NK-92 treated with Interleukin-12 subunit alpha and Interleukin-12 subunit beta, amount 100 ng/mL, for 24 hours (cell line): ENCODE results near the gene CRY1.
"Not testable (repeated sequence)": the region's sequence is repeated elsewhere in the genome, so short reads cannot be mapped to it uniquely, and the experiment has no call there.

Experiments used
- DNase-seq: peaks from one replicate; lab custom pipeline; 2025; lab: John Stamatoyannopoulos, UW

Gene CRY1

DNA sequence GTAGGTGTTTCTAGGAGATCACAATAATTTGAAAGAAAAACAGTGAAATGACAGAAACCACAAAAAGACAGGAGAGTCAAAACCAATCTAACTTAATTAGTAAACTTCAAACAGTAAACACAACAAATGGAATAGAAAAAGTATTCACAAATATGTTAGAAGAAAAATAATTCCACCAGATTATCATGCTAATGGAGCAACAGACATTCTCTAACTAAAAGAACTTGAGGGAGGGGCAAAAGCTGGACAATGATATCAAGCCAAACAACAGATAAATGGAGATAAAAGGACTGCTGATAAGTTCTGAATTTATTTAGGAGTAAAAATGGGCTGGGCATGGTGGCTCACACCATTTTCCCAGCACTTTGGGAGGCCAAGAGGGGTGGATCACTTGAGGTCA lies 28.7 kb downstream of the CRY1 start:
- no peak for DNase-seq

DNA sequence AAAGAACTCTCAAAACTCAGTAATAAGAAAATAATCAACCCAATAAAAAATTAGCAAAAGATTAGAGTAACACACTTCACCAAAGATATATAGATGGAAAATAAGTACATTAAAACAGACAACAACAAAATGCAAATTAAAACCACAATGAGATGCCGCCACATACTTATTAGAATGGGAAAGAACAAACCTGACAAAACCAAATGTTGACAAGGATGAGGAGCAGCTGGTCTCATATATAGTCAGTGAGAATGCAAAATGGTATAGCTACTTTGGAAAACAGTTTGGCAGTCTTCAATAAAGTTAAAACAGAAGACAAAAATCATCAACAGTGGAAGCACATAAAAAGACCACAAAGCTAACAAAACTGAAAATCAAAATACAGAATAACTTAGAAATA lies 29.1 kb downstream of the CRY1 start:
- DNase-seq = no peak

DNA sequence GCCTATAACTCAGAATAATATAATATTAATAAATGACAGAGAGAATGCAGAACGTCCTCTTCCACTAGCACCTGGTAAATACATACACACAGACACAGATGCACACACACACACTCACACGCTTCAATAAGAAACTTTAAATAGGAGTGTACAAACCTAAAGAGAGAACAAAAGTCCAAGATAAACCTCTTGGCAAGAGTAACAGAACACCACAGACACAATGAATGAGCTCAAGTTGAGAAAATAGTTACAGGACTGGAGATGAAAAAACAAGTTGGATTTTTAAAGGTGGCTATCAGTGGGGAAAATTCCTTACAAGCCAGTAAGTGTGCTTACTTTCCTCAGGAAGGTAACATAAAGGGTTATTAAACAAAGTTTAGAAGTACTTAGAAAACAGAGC lies 35.2 kb downstream of the CRY1 start:
- DNase-seq = no peak

DNA sequence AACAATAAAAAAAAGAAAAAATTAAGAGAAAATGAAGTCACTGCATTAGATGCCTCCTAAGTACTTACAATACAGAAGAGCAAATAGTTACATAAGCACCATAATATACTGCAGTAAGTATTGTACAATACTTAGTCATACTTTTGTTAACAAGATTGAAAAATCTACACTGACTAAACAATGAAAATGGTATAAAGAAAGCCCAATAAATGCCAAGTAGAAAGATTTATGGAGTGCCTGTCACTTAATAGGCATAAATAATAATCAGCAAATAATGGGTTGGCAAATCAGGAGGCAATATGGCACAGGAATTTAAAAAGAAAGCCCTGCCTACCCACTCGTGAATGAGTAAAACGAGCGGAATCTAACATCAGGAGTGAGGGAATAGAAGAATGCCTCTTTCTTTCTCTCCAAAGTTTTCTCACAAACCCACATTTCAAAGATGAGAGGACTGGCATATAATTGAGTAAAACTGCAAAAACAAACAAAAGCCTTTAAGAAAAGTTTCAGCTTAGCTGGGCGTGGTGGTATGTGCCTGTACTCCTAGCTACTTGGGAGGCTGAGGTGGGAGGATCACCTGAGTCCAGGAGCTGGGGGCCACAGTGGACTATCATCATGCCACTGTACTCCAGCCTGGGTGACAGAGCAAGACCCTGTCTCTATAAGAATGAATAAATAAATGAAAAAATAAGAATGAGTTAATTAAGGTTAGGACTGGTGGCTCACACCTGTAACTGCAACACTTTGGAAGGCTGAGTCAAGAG lies 36.1 kb downstream of the CRY1 start:
- no peak for DNase-seq

DNA sequence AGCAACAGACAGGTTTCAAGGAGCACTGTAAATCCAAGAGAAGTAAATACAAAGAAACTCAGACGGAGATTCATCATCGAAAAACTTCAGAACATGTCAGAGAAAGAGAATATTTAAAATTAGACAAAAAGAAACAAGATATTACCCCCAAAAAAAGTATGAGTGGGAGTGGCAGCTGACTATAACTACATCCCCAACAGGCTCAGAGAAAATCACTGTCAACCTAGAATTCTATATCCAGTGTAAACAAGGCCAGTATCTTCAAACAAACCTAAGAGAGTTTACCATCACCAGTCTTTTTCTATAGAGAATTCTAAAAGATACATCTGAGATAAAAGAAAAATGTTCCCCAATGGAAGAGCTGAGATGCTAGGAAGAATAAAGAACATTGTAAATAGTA lies 39.6 kb downstream of the CRY1 start:
- DNase-seq = no peak

DNA sequence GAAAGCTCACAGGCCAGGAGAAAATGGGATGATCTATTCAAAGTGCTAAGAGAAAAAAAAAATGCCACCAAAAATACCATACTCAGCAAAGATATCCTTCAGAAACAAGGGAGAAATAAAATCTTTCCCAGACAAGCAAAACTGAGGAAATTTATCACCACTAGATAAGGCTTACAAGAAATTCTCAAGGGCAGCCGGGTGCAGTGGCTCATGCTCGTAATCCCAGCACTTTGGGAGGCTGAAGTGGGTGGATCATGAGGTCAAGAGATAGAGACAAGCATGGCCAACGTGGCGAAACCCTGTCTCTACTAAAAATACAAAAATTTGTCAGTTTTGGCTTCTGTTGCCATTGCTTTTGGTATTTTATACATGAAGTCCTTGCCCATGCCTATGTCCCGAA lies 48.2 kb downstream of the CRY1 start:
- DNase-seq = no peak

DNA sequence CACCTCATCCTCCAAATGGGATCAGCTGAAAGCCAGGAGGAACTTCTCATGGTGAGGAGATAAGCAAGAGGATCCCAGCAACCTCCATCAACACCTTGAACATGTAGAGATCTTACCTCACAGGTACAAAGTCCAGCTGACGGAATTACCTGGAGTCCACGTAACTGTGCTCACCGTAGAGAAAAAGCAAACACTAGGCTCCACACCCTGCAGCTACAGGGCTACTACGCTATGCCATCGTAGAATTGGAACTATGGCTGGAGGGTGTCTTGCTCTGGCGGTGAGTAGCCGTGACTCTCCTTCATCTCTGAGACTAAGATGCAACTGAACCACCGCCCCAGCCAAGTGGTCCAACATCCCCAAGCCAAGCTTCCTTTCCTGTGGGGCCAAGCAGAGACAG lies 50.5 kb downstream of the CRY1 start:
- DNase-seq = no peak

DNA sequence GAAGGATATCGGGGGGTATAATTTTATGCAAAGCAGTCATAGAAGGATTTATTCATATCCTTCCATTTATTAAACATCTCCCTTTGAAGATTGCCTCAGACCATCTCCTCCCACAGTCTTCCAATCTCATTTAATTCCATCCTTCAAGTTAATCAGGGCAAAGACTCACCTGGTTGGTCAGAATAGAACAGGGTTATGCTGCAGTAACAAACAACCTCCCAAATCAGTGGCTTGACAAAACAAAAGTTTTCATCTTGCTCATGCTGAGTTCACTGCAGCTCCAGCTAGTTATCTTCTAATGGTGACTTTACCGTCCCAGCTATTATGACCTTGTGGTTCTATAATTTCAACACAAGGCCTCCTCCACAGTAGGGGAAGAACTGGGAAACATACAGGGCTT lies 57.6 kb downstream of the CRY1 start:
- DNase-seq = no peak

DNA sequence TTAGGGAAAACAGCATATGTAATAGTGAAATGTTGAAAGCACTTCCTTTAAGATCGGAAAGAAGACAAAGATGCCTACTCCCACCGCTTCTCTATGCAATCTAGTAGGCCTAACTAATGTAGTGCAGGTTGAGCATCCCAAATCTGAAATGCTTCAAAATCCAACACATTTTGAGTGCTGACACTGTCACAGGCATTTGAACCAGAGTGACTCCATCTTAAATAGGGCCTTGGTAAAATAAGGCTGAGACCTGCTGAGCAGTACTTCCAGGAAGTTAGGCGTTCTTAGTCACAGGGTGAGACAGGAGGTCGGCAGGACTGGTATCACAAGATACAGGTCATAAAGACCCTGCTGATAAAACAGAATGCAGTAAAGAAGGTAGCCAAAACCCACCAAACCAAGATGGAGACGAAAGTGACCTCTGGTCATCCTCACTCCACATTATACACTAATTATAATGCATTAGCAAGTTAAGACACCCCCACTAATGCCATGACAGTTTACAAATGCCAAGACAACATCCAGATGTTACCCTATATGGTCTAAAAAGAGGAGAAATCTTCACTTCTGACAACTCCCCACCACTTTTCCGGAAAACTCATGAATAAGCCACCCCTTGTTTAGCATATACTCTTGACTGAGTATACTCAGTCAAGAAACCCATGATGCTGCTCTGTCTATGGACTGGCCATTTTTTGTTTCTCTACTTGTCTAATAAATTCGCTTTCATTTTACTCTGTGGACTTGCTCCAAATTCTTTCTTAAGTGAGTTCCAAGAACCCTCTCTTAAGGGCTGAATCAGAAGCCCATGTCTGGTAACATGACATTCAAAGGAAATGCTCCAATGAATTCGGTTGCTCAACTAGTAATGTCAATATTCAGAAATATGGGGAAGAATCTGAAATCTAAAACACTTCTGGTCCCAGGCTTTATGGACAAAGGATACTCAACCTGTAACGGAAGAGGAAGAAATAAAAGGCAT lies 59.3 kb downstream of the CRY1 start:
- DNase-seq = no peak

DNA sequence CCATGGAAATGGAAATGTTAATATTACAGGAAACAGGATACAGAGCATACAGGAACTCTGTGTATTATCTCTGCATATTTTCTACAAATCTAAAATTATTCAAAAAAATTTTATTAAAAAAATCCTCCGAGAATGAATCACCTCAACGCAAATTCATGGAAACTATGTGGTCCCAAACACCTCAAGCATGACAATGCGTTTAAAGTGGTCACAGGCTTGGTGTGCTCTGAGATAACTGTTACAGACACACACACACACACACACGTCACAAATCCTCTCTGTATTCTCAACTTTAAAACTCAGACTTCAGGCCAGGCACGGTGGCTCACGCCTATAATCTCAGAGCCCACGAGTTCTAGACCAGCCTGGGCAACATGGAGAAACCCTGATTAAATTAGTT lies 61.1 kb downstream of the CRY1 start:
- no peak for DNase-seq

DNA sequence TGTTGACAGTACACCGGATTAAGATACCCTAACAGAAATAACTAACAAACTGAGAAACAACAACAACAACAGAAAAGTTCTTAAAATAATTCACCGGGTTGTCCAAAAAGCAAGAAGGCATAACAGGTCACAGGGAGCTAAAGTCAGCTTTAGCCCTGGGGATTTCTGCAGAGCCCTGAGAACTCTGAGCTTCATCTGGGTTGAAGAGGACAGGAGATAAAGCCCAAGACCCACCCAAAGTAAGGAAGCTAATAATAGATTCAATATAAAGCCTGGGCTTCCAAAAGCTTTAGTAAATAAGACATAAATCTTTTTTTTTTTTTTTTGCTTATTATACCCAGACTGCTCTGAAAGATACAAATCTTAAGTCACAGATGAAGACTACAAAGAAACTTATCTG lies 62.3 kb downstream of the CRY1 start:
- DNase-seq = no peak

DNA sequence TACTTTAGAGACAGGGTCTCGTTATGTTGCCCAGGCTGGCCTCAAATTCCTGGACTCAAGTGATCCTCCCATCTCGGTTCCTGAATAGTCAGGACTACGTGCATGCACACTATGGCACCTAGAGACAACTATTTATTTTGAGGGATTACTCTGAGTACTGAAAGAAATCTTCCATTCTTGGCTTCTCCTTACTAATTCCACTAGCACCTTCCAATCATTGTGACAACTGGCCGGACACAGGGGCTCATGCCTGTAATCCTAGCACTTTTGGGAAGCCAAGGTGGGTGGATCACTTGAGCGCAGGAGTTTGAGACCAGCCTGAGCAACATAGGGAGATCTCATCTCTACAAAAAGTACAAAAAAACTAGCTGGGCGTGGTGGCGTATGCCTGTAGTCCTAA lies 64.3 kb downstream of the CRY1 start:
- DNase-seq = no peak

DNA sequence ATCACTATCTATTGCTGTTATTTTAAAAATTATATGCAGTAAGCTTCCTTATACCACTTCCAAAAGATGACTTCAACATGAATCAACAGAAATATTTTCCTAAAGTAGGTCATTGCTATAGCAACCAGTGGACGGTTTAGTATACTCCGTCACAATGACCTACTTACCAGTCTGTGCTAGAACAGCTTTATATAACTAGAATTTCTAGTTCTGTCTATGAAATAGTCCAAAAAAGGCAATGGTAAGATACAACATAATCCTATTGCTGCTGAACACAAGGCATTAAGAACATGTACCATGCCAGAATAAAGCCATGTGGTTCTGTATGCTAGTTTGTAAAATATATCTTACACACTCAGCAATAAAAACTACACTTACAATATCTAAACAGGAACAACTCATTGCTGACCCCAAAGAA lies 65.7 kb downstream of the CRY1 start:
- no peak for DNase-seq

DNA sequence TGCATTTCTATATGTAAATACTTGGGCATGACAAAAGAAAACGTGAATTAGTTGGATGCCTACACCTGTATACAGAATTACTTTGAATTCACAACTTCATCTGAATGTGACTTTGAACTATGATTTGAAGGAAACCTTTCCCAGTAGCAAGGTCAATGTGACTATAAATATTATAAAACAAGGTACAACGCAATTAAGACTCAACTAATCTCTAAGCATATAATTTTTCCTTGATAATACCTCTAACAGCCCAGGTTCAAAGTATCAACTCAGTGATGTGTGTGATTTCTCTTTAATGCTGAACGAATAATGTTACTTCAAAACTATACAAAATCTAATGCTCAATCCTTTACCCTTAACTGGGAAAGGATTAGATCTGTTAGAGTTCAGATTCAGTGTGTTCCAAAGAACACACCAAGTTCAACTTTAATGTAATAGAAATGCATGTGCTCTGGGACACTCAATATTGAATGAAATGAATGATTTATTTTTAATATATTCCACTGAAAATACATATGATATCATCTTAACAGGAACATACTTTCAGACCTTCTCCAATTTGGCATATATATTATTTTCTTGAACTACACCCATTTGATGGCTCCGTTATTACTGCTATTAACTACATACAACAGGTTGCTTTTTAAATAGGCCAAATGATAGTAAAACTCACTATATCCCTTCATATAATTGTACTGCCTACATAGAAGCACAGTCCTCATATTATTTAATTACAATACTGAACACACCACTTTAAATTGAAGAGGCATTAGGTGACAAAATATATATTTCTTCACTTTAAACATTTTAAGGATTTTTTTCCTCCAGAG lies 66.3 kb downstream of the CRY1 start:
- no peak for DNase-seq

DNA sequence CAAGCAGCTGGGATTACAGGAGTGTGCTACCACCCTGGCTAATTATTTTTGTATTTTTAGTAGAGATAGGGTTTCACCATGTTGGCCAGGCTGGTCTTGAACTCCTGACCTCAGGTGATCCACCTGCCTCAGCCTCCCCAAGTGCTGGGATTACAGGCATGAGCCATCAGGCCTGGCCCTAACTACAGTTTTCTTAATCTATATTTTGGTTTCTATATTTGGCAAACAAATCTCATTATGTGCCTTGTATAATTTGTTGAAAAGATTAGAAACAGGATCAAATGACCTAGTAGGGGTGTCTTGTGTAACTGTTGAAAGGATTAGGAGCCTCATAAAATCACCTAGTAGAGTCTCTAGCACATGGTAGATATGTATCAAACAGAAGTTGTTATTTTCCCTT lies 67.0 kb downstream of the CRY1 start:
- DNase-seq = not testable (repeated sequence)

DNA sequence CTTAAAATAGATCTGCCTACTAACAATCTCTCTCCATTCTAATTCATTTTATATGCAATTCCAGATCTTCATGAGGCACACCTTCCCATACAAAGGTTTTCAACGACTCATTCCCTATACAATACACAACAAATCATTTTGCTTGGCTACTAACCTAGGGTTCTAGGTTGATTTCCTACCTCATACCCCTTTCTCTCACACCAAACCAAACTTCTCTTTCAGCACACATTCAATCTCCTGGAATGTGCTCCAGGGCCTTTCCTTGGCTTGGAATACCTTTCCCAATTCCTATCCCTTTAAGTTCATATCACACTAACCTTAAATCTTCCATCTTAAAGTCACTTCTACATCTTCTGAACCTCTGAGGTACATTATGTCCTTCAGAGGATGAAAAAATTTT lies 67.7 kb downstream of the CRY1 start:
- DNase-seq = no peak

DNA sequence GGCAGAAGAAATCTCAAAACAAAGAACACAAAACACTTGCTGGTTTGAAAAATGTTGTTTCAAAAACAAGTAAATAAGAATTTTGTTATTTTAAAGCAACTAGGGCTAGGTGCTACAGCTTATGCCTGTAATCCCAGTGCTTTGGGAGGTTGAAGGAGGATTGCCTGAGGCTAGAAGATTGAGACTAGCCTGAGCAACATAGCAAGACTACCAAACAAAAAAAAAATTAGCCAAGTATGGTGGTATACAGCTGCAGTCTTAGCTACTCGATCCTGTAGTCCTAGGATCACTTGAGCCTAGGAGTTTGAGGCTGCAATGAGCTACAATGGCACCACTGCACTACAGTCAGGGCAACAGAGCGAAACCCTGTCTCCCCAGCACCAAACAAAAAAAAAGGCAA lies 73.8 kb downstream of the CRY1 start:
- DNase-seq = no peak

DNA sequence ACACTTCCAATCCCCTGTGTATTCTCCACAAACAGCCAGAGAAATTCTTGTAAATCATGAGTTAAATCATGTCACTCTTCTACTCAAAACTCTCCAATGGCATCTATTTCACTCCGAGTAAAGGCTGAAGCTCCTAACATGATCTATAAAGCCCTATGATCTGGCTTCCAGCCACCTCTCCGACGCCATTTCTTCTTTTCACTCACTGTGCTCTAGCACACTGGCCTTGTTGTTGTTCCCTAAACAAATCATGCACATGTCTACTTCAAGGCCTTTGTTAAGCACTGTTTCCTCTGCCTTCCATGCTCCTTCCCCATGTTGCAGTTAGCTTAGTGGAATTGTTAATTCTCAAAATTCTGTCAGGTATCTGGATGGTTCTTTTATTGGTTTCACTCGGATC lies 76.3 kb downstream of the CRY1 start:
- DNase-seq = no peak

DNA sequence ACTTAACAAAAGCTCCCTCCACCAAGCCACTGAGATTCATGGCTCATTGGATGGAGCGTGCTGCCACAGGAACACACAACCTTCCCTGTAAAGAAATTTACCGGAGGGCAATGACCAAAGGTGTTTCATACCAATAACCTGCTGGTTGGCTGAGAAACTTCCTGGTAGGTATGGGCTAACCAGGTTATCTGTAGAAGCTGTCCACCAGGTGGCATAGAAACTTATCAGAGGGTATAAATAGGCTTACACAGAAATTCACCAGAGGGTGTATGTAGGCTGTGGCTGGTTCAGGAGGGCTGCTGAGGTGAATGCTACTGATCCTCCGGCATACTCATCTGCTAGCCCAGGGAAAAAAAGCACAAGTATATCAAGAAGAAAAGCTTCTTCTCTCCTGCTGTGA lies 79.3 kb downstream of the CRY1 start:
- no peak for DNase-seq

DNA sequence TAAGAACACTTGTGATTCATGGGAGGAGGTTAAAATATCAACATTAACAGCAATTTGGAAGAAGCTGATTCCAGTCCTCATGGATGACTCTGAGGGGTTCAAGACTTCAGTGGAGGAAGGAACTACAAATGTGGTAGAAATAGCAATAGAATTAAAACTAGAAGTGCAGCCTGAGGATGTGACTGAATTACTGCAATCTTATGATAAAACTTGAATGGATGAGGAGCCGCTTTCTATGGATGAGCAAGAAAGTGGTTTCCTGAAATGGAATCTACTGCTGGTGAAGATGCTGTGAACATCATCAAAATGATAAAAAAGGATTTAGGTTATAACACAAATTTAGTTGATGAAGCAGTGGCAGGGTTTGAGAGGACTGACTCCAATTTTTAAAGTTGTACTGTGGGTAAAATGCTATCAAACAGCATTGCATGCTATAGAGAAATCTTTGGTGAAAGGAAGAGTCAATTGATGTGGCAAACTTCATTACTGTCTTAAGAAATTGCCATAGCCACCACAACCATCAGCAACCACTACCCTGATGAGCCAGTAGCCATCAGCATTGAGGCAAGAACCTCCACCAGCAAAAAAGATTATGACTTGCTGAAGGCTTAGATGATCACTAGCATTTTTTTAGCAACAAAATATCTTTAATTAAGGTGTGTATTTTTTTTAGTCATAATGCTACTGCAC lies 80.5 kb downstream of the CRY1 start:
- DNase-seq = no peak

DNA sequence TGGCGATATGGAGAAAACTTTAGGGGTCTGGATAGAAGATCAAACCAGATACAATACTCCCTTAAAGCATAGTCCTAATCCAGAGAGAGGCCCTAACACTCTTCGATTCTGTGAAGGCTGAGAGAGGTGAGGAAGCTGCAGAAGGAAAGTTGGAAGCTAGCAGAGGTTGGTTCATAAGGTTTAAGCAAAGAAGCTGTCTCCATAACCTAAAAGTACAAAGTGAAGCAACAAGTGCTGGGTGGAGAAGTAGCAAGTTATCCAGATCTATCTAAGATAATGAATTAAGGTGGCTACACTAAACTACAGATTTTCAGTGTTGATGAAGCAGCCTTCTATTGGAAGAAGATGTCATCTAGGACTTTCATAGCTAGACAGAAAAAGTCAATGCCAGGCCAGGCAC lies 81.8 kb downstream of the CRY1 start:
- DNase-seq = no peak

DNA sequence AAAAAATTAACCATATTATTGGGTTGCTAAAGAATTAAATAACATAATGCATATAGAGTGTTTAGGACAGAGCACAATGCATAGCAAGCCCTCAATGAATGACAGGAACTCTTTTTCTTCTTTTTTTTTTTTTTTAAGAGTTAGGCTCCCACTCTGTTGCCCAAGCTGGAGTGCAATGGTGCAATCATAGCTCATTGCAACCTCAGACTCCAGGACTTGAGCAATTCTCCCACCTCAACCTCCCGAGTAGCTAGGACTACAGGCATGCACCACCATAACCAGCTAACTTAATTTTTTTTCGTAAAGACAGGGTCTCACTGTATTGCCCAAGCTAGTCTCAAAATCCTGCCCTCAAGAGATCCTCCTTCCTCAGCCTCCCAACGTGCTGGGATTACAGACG lies 85.9 kb downstream of the CRY1 start:
- no peak for DNase-seq
